Islet of Langerhans (tissue), 1 donor: ENCODE measurements around the gene PRKAA1.

ENCODE experiments used
- FAIRE-seq: peaks from one replicate; lab custom pipeline; 2011; peaks lifted over from hg19 to GRCh38; lab: Jason Lieb, UNC

Gene PRKAA1

GRCh38 chr5:40798012-40798800 is at the start of gene PRKAA1:
Gene PRKAA1, minus strand, starts transcription at chr5:40798374. Its CDS starts 185 bp downstream, at chr5:40798189.
- no peak for FAIRE-seq

- no peak for FAIRE-seq
Observed at GRCh38 chr5:40847525-40847924, 49.4 kb upstream of the PRKAA1 start.

- FAIRE-seq = no peak
Observed at GRCh38 chr5:40846371-40846770, 48.2 kb upstream of the PRKAA1 start.

GRCh38 chr5:40844565-40844964 is 46.4 kb upstream of the PRKAA1 start:
- no peak for FAIRE-seq

- no peak for FAIRE-seq
Observed at GRCh38 chr5:40842351-40842750, 44.2 kb upstream of the PRKAA1 start.

GRCh38 chr5:40841068-40841805 is 43.1 kb upstream of the PRKAA1 start, which contains the start of gene CARD6:
Gene CARD6, plus strand, starts transcription at chr5:40841367. Its CDS starts 16 bp downstream, at chr5:40841383.
- FAIRE-seq = no peak

GRCh38 chr5:40838086-40838485 is 39.9 kb upstream of the PRKAA1 start:
- FAIRE-seq = no peak

- FAIRE-seq = no peak
Observed at GRCh38 chr5:40834849-40835787, 36.9 kb upstream of the PRKAA1 start, which contains the start of gene RPL37. Gene RPL37, minus strand, starts transcription at chr5:40835222. Its CDS starts 37 bp downstream, at chr5:40835185.

GRCh38 chr5:40834391-40834848 is 36.2 kb upstream of the PRKAA1 start:
- FAIRE-seq = no peak

- no peak for FAIRE-seq
Observed at GRCh38 chr5:40833712-40834229, 35.6 kb upstream of the PRKAA1 start.

- no peak for FAIRE-seq
Observed at GRCh38 chr5:40832345-40832744, 34.2 kb upstream of the PRKAA1 start.

- FAIRE-seq = no peak
Observed at GRCh38 chr5:40831346-40832210, 33.4 kb upstream of the PRKAA1 start.

- no peak for FAIRE-seq
Observed at GRCh38 chr5:40829748-40830533, 31.8 kb upstream of the PRKAA1 start.

GRCh38 chr5:40828690-40829661 is 30.8 kb upstream of the PRKAA1 start:
- no peak for FAIRE-seq

GRCh38 chr5:40828021-40828631 is 30.0 kb upstream of the PRKAA1 start:
- FAIRE-seq = no peak

- no peak for FAIRE-seq
Observed at GRCh38 chr5:40827188-40827977, 29.2 kb upstream of the PRKAA1 start.

GRCh38 chr5:40826489-40827187 is 28.5 kb upstream of the PRKAA1 start:
- FAIRE-seq = no peak
